Right lobe of liver (tissue), 6 donors: Measurements from ENCODE around the gene ANXA2R. TPM values are rescaled to one million over a fixed set of nuclear protein-coding genes. Genes with fewer than 3 reads are reported as not detected.
A peak's percentile ranks its signal among the peaks of the same experiment; 100 is the strongest.

Experiments
- ATAC-seq, 4 donors: fragments of 200-7000 bp; cut with Tn5 transposase; one replicate each; pipeline ENCODE4 v1.9.1; 2020; ENCODE audit warnings: mild to moderate bottlenecking in 4 of 4, moderate library complexity in 4 of 4
- DNase-seq, 3 donors: peaks; one replicate each; pipeline ENCODE4 v3.0.0-alpha.2; 2020
- H3K27ac ChIP-seq, 3 donors: fragments of 200-600 bp; one replicate each; pipeline ENCODE4 v1.8.0; 2022
- H3K27me3 ChIP-seq, 2 donors: fragments of 200-600 bp; one replicate each; pipeline ENCODE4 v1.8.0; 2022
- H3K36me3 ChIP-seq, 4 donors: fragments of 200-600 bp; sonication (generic) in 1 of 4; one replicate each; pipeline versions ENCODE4 v1.5.1 to v1.8.0; 2017 to 2022; ENCODE audit warnings: control low read depth in 1 of 4
- H3K4me1 ChIP-seq, 4 donors: fragments of 200-600 bp; sonication (generic) in 1 of 4; one replicate each; pipeline versions ENCODE4 v1.5.1 to v1.8.0; 2017 to 2022; ENCODE audit warnings: control low read depth in 1 of 4
- H3K4me3 ChIP-seq, 3 donors: fragments of 200-600 bp; one replicate each; pipeline ENCODE4 v1.8.0; 2022
- H3K9me3 ChIP-seq, 4 donors: fragments of 200-600 bp; sonication (generic) in 1 of 4; one replicate each; pipeline versions ENCODE4 v1.5.1 to v1.8.0; 2017 to 2022; ENCODE audit warnings: control low read depth in 1 of 4
- POLR2A ChIP-seq: fragments of 450-650 bp; IDR thresholded peaks from one replicate; pipeline ENCODE4 v1.6.1; 2017; ENCODE audit warnings: antibody characterized with exemption, mild to moderate bottlenecking
- WGBS: methylation state at CpG from one replicate; pipeline ENCODE4 v1.1.6; 2018; ENCODE audit warnings: low coverage, low lambda C conversion rate; ENCODE audit not compliant: insufficient coverage; ENCODE audit errors: missing lambda C conversion rate; 5-methylcytosine and 5-hydroxymethylcytosine counted together
- intact Hi-C, 2 donors: fragments of 100-400 bp; cut with DNase I; formaldehyde crosslinking; loops; one replicate each; pipeline versions ENCODE4 v1.11.2 to v1.14.1; 2022
- total RNA-seq, 6 experiments: library from RNA; depleted of rRNA in 2 of 6; stranded (reverse); fragments of >200 nt in 2 of 6; fragmentation: NEBNext Ultra II Directional in 3 of 6; extraction: Animal tissue kit (Norgen Biotek cat#: 25700) in 3 of 6; gene quantifications; one replicate each; pipeline versions ENCODE4 v1.1.0 to v1.2.4, GENCODE V29; 2016 to 2023
- TF ChIP-seq, protein P1 (sequence below), 4 donors: fragments of 200-600 bp in 3 of 4; fragments of 450-650 bp in 1 of 4; IDR thresholded peaks; one replicate each; pipeline versions ENCODE4 v1.5.1 to v1.8.0; 2016 to 2022; ENCODE audit warnings: antibody characterized with exemption in 4 of 4, mild to moderate bottlenecking in 2 of 4
- donor health status: DM: no; HTN: yes; CAD: no.
- donor health status: DM: no; HTN: no; CAD: no.
- donor health status: DM: no; HTN: no; CAD: no.
- donor health status: DM: no; HTN: yes; CAD: no.
- donor health status: DM: no; HTN: yes; CAD: no.

ANXA2R gene
- total RNA-seq, 6 experiments from 2014 or later = 0.21 to 1.1 (median 0.41) TPM

GRCh38 chr5:43044181-43044914 lies 4.2 kb upstream of the ANXA2R start:
- ATAC-seq = no peak
- no peaks in the 10 kb centered on the region for H3K9me3 ChIP-seq
- H3K4me1 ChIP-seq = peaks cover 0 to 21% (median 0%) of the 10 kb centered on the region in 4 donors
- peaks cover 0 to 20% of the 10 kb centered on the region in 2 donors for H3K27me3 ChIP-seq
- no peak for DNase-seq
- H3K4me3 ChIP-seq = no peak overlapping the region
- TF ChIP-seq, protein P1, sequence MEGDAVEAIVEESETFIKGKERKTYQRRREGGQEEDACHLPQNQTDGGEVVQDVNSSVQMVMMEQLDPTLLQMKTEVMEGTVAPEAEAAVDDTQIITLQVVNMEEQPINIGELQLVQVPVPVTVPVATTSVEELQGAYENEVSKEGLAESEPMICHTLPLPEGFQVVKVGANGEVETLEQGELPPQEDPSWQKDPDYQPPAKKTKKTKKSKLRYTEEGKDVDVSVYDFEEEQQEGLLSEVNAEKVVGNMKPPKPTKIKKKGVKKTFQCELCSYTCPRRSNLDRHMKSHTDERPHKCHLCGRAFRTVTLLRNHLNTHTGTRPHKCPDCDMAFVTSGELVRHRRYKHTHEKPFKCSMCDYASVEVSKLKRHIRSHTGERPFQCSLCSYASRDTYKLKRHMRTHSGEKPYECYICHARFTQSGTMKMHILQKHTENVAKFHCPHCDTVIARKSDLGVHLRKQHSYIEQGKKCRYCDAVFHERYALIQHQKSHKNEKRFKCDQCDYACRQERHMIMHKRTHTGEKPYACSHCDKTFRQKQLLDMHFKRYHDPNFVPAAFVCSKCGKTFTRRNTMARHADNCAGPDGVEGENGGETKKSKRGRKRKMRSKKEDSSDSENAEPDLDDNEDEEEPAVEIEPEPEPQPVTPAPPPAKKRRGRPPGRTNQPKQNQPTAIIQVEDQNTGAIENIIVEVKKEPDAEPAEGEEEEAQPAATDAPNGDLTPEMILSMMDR (IDR thresholded peaks at IDR 0.05) = no peak
- no peak for TF ChIP-seq POLR2A
- no peaks in the 10 kb centered on the region for H3K36me3 ChIP-seq
- no peak overlapping the region for H3K27ac ChIP-seq
- intact Hi-C loops = no loop called here
- WGBS = 39% methylated on average over 25 of the region's 26 CpGs

GRCh38 chr5:43043400-43043756 lies 3.3 kb upstream of the ANXA2R start:
- no peaks in the 10 kb centered on the region for H3K9me3 ChIP-seq
- 15% methylated on average over 6 of the region's 7 CpGs for WGBS
- H3K27ac ChIP-seq = peak overlapping the region; percentile 77 to 93 (median 91)
- peaks cover 0 to 28% of the 10 kb centered on the region in 2 donors for H3K27me3 ChIP-seq
- H3K4me1 ChIP-seq = peaks cover 0 to 21% (median 0%) of the 10 kb centered on the region in 4 donors
- H3K4me3 ChIP-seq = peak overlapping the region; percentile 53 to 59 (median 55)
- DNase-seq (no peak), ATAC-seq (no peak)
- intact Hi-C loops = no loop called here
- H3K36me3 ChIP-seq = no peaks in the 10 kb centered on the region
- TF ChIP-seq POLR2A = no peak
- TF ChIP-seq, protein P1 (IDR thresholded peaks at IDR 0.05) = no peak

- ATAC-seq (peak; percentile 37 to 52 (median 41)), DNase-seq (peak; percentile 72 to 77 (median 73))
- Histone ChIP-seq H3K9me3 (no peaks in the 10 kb centered on the region), H3K27ac (peak overlapping the region; percentile 77 to 93 (median 91)), H3K4me1 (peaks cover 0 to 21% (median 0%) of the 10 kb centered on the region in 4 donors), H3K36me3 (no peaks in the 10 kb centered on the region), H3K4me3 (peak overlapping the region; percentile 53 to 59 (median 55)), H3K27me3 (peaks cover 0 to 34% of the 10 kb centered on the region in 2 donors)
- intact Hi-C loops = no loop called here
- TF ChIP-seq, protein P1 (IDR thresholded peaks at IDR 0.05) = no peak
- TF ChIP-seq POLR2A = no peak
- 2% methylated on average over 12 of the region's 58 CpGs for WGBS
Measured at GRCh38 chr5:43042626-43043399, 2.7 kb upstream of the ANXA2R start.

DNA sequence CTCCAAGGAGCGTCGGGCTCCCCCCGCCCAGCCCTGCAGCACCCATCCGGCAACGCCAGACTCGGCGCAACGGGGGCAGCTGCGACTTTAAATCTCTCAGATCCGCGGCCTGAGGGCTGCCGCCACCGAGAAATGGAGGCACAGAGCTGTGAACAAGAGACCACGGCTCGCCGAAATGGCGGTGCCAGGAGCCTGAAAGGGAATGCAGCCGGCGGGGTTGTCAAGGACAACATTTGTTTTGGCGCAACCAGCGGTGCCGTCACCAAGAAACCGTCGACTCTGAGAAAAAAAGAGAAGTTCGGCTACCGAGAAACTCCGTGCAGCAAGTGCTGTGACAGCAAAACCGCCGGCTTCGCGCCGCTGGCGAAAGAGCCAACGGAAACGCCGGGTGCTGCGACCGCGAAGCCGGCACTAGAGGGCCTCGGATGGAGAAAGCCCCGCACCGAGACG lies 2.1 kb upstream of the ANXA2R start:
- Histone ChIP-seq H3K36me3 (no peaks in the 10 kb centered on the region), H3K4me3 (peak overlapping the region; percentile 53 to 59 (median 55)), H3K27ac (peak overlapping the region; percentile 77 to 93 (median 91)), H3K4me1 (peaks cover 0 to 21% (median 0%) of the 10 kb centered on the region in 4 donors), H3K27me3 (peaks cover 0 to 40% of the 10 kb centered on the region in 2 donors), H3K9me3 (no peaks in the 10 kb centered on the region)
- TF ChIP-seq POLR2A = peak; percentile 15
- TF ChIP-seq, protein P1 (IDR thresholded peaks at IDR 0.05) = peak in 1 of 4 donors; percentile 16
- intact Hi-C loops = no loop called here
- 0% methylated on average over 10 of the region's 44 CpGs for whole genome bisulfite sequencing
- ATAC-seq (peak; percentile 40 to 57 (median 42)), DNase-seq (peak; percentile 75 to 80 (median 77))
